Stimulated activated CD4-positive, alpha-beta T cell treated with anti-CD3 and anti-CD28 coated beads, Interleukin-1b, Interleukin-23, amount 100 ng/mL, for 24 hours (primary cell): ENCODE data around the gene GREM2.

Experiments used
- DNase-seq, 4 experiments: peaks; one replicate each; pipeline ENCODE4 v3.0.0-alpha.2; 2020; ENCODE audit warnings: low read depth in 4 of 4, low spot score in 1 of 4

The GREM2 gene

DNA sequence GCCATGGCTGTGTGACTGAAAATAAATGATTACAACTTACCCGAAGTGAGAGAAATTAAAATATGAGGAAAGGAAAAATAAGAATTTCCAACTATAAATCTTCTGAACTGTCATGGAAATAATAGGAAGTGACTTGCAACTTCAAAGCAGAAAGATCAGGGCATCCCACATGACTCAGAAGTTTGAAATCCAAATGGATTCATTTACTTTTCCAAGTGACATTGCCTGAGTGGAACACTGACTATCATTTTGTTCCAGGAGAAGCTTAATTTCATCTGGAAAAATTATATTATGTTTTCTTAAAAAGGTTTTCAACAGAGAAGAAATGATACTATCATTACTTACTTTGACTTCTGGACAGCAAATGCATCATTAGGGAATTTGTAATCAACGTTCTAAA is 110.8 kb downstream of the GREM2 start:
- DNase-seq = no peak

- DNase-seq = no peak
These were observed 111.3 kb downstream of the GREM2 start for GRCh38 chr1:240500647-240501046.

DNA sequence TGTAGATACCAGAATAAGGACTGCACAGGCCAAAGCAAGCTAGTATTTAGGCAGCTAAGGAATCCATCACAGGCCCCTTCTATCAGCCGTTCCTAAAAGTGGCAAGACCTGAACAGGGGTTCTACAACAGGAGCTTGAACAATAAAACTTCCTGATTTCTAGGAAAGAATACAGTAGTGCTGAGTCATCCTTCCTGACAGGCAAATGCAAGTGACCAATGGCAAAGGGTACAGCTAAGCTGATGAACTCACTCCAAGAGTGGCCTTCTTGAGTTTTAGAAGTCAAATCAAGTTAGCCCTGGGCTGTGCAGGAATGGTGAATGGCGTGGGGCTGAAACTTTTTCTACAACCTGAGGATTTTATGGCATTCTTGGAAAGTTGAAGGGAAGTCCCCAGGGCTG is 112.9 kb downstream of the GREM2 start:
- DNase-seq = no peak

DNA sequence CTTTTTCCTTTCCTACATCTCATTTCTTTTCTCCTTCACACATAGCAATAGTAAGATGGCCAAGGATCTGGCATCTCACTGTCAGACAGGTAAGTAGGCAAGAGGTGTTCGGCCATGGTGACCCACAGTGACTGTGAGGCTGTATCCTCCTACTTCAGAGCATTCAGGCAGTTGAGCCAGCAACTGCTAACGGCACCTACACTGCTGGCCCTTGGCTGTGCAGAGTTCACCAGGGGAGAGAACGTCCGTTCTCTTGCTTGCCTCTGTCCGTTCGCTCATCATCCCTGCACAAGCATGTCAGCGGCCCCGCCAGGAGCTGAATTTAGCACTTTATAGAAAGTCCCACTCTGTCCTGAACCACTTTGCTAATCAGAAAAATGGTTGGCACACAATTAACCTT is 113.6 kb downstream of the GREM2 start:
- DNase-seq = no peak

- no peak for DNase-seq
These were observed 114.0 kb downstream of the GREM2 start for GRCh38 chr1:240497908-240498307.

GRCh38 chr1:240496941-240497340 is 115.0 kb downstream of the GREM2 start:
- DNase-seq = no peak

- no peak for DNase-seq
These were observed 115.6 kb downstream of the GREM2 start for GRCh38 chr1:240496356-240496755.

DNA sequence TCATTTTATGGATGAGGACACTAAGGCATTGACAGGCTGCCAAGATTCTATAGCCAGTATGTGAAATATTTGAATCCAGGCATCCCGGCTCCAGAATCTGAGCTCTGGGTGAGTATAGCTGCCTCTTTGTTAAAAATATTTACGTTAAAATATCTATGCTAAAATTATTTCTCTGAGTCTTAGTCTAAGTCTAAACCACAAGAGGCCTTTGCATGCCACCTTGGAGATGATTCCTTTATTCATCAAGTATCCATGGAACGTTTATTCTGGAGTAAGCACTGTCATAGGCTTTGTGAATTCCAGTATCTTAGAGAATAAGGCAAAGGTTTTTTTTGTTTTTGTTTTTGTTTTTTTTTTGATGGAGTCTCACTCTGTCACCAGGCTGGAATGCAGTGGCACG is 116.4 kb downstream of the GREM2 start:
- no peak for DNase-seq

DNA sequence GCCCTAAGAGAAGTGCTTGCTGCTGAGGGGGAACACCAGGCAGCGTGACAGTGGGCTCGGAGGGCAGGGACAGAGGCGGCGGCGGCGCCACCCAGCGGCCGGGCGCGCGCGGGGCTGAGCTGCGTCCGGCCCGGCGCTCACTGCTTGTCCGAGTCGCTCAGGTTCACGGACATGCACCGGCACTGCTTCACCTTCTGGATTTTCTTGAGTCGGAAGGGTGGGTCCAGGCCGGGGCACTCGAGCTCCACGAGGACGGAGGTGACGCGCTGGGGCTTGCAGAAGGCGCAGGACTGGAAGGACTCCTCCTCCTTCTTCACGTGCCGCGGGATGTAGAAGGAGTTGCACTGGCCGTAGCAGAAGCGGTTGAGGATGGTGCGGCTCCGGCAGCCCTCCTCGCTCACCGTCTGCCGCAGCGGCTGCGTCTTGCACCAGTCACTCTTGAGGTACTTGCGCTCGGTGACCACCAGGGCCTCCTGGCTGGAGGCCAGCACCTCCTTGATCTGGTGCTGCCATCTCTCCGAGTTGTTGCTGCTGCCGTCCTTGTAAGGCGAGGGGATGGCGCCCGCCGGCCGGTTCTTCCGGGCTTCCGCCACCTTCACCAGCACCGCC is 119.0 kb downstream of the GREM2 start:
- DNase-seq = no peak

GRCh38 chr1:240491796-240492195 is 120.2 kb downstream of the GREM2 start:
- no peak for DNase-seq

- DNase-seq = no peak
These were observed 120.8 kb downstream of the GREM2 start for GRCh38 chr1:240491156-240491555.

GRCh38 chr1:240487493-240487892 is 124.5 kb downstream of the GREM2 start:
- DNase-seq = no peak

DNA sequence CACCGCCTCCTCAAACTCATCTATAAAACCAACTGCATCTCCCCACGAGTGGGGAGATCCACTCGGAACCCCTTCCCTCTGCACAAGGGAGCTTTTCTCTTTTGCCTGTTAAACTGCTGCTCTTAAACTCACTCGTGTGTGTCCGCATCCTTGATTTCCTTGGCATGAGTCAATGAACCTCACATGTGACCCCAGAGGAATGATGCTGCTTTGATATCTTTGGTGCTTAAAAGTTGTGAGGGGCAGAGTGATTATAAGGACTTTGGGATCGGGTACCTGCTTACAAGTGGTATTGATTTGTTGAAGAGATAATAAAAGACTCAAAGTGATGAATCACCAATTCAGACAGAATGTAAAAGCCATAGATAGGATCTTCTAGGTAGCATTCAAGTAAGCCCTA is 125.3 kb downstream of the GREM2 start:
- DNase-seq = no peak

- no peak for DNase-seq
These were observed 127.0 kb downstream of the GREM2 start for GRCh38 chr1:240484804-240485443.

- no peak for DNase-seq
These were observed 133.4 kb downstream of the GREM2 start for GRCh38 chr1:240478536-240478935.

- DNase-seq = no peak
These were observed 136.1 kb downstream of the GREM2 start for GRCh38 chr1:240475832-240476231.

GRCh38 chr1:240474133-240474614 is 137.8 kb downstream of the GREM2 start:
- no peak for DNase-seq

GRCh38 chr1:240468656-240469055 is 143.3 kb downstream of the GREM2 start:
- no peak for DNase-seq

DNA sequence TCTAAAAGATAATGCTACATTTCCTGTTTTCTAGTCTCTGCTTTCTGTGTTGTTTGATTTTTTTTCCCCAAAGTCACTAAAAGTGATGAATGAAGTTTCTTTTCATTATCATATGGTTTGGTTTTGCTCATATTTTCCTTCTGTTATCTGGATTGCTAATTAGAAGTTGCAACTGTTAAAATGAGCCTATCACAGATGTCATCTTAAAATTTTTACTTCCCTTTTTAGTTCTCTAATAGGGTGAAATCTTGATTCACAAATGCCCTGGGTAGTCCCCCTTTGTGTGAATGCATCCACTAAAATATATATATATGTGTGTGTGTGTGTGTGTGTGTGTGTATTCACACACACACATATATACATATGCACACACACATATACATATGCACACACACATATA is 144.1 kb downstream of the GREM2 start:
- no peak for DNase-seq

DNA sequence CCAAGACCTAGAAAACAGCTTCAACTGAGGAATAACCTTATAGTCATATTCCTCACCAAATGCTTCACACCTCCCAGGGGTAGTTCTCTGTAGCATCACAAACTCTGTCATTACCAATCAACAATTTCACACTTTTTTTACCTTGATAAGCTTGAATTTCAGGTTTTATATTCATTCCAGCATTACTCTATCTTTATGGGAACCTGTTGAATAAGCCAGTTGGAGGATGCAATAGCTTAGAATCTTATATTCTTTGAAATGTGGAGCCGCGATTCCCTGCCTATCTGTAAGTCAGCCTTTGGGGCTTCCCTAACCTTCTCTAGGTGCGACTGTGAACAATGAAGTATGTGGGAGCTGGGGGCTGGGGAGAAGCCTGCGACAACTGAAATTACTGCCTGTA is 145.4 kb downstream of the GREM2 start:
- DNase-seq = no peak

GRCh38 chr1:240465531-240465940 is 146.4 kb downstream of the GREM2 start:
- no peak for DNase-seq

DNA sequence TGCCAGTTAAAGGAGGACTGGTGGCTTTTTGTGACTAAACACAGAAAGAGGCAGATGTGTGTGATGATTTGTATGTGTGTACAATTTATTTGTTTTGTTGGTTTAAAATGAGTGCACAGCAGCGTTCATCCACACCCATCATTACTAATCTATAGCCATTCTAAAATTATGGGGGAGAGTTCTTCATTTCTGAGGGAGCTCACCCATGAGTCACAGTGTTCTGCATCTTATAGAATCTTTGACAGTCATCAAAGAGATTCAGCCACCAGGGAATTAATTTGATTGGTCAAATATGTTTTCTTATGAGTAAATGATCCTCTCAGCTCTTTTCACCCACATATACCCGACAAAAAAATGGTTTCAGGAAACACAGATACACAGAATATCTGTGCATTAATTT is 147.9 kb downstream of the GREM2 start:
- DNase-seq = no peak

DNA sequence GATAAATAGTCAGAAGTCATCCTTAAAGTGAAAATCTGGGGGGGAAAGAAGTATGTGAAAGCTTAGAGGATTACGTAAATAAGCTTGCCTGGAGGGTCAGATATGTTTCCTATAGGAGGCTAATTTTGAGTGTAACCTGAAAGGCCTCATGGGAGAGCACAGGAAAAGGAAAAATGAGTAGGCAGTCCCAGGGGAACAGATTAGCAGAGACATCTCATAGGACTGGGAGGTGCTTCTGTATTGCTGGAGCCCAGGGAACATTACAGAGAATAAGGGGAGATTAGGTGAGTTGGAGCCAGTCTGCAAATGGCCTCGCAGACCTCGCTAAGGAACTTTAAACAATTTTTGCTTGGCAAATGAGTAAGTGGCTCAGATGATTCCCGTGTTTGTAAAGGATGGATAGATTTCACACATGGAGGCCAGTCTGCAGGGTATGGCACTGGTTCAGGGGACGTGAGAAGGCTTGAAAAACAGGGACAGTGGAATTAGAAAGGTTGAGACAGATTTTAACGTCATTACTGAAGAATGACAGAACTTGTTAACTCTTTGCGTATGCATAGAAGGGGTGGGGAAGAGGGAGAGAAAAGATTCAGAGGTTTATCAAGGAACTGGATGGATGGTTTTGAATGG is 149.1 kb downstream of the GREM2 start:
- DNase-seq = no peak
